ENCODE results near the gene SPTBN1.
"Not testable (repeated sequence)": the region's sequence is repeated elsewhere in the genome, so short reads cannot be mapped to it uniquely, and the experiment has no call there.

Gene SPTBN1

DNA sequence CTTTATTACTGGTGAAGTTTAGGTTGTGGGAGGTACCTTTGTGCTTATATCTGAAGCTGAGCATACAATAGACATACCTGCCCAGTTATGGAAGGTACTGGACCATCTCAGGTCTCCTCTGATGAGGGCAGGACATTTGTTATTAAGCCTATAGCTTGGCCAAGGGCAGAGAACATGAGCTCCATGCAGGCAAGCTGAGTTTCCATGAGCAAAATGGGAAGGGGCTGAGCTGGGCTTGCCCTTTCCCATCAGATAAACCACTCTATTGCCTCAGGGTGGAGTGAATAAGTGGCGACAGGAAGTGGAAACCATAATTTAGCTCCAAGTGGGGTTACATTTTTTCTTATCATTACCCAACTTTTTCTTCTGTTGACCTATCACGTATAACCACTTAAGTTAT is 227.5 kb downstream of the SPTBN1 start:
- DNase-seq: no peak

DNA sequence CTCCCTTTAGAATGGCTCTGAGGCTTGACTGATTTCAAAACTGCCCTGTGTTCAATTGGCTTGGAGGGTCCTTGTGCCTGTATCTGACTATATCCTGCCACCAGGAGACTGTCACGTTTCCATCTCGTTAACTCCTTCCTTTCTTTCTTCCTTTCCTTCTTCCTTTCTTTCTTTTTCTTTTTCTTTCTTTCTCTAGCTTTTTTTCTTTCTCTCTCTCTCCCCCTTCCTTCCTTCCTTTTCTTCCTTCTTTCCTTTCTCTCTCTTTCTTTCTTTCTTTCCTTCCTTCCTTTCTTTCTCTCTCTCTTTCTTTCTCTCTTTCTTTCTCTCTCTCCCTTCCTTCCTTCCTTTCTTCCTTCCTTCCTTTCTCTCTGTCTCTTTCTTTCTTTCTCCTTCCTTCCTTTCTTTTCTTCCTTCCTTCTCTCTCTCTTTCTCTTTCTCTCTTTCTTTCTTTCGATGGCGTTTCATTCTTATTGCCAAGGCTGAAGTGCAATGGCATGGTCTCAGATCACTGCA is 229.2 kb downstream of the SPTBN1 start:
- DNase-seq: no peak

DNA sequence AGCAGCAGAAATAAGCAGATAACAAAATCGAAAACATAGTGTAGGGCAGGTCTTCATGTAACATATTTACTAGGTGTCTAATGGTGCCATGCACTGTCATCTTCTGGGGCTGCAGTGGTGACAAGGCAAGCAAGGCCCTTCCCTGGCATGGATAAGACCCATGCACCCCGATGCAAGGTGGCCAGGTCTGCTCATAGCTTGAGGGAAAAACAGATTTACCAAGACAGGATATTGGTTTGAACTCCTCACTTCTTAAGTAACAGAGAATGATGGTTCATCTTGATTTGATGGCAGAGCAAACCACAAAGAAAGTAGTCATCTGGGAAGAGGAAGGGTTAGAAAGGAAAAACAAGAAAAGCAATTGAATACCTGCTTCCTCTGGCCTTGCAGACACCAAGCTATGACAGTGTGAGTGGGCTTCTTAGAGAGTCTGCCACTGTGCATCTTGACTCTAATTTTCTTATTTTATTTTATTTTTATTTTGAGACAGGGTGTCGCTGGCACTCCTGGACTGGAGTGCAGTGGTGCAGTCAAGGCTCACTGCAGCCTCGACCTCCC is 231.5 kb downstream of the SPTBN1 start:
- no peak for DNase-seq

DNA sequence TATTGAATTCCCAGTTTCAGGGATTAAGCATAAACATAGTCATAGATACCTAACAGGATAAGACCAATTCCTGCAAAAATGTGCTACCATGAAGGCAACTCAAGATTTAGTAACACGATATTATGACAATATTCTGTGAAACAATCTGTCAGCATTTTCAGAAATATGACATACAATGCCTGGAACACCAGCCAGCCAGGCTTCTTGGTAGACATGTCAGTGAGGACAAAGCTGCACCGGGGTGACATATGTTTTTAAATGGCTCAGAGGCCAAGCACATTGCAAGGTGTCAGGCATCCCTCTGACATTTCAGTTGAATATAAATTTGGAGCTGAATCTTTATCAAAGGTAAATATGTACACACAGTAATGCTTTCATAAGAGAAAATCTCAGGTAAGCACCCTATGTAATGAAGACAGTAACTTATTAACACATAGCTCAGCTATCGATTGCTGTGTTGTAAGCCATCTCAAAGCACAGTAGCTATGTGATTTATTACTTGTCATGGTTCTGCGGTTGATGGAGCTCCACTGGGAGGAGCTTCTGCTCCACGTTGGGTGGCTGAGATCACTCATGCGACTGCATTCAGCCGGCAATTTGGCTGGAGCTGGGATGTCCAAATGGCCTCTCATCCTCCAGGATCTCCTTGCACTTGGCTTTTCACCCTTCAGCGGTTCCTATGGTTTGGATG is 235.5 kb downstream of the SPTBN1 start:
- DNase-seq: peak; percentile 23

DNA sequence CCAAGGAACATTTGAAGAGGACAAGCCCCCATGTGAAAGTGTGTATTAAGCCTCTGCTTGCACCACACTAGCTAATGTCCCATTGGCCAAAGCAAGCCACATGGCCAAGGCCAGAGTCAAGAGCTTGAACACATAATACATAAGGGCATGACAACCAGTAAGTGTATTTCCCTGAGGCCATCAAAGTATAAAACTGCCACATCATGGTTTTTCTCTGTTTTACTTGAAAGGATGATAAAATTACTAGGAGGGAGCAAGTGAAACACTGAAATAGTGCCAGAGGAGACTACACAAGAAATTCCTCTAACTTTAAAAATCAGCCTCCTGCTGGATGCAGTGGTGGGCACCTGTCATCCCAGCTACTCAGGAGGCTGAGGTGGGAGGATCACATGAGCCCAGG is 236.4 kb downstream of the SPTBN1 start:
- no peak for DNase-seq

DNA sequence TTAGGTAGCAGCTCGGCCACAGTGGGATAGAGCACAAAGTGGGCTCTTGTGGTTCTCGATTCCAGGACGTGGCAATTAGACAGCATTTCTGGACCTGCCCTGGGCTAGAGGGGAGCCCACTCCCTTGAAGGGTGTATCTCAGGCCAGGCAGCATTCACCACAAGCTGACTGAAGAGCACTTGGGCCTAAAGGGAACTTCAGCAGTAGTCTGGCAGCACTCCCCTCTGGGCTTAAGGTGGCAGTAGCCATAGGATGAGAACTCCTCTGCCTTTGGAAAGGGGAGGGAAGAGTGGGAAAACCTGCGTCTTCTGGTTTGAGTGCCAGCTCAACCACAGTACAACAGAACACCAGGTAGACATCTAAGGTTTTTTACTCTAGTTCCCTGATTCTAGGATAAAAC is 239.3 kb downstream of the SPTBN1 start:
- DNase-seq: no peak

DNA sequence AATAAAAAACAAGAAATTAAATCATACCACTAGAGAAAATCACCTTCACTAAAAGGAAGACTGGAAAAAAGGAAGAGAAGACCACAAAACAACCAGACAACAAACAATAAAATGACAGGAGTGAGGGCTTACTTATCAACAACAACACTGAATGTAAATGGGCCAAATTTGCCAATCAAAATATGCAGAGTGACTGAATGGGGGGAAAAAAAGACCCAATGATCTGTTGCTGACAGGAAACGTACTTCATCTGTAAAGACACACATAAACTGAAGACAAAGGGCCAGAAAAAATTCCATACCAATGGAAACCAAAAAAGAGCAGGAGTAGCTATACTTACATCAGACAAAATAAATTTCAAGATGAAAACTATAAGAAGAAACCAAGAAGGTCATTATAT is 241.8 kb downstream of the SPTBN1 start:
- no peak for DNase-seq

DNA sequence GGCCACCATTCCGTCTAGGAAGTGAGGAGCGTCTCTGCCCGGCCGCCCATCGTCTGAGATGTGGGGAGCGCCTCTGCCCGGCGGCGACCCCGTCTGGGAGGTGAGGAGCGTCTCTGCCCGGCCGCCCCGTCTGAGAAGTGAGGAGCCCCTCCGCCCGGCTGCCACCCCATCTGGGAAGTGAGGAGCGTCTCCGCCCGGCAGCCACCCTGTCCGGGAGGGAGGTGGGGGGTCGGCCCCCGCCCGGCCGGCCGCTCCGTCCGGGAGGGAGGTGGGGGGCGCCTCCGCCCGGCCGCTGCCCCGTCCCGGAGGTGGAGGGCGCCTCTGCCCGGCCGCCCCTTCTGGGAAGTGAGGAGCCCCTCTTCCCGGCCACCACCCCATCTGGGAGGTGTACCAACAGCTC is 242.8 kb downstream of the SPTBN1 start:
- not testable (repeated sequence) for DNase-seq

DNA sequence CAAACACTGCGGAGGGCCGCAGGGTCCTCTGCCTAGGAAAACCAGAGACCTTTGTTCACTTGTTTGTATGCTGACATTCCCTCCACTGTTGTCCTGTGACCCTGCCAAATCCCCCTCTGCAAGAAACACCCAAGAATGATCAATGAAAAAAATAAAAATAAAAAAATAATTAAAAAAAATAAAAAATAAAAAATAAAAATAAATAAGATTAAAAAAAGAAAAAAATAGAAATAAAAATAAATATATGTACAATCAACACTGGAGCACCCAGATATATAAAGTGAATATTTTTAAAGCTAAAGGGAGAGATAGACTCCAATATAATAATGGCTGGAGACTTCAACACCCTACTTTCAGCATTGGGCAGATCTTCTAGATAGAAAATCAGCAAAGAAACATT is 243.5 kb downstream of the SPTBN1 start:
- no peak for DNase-seq

DNA sequence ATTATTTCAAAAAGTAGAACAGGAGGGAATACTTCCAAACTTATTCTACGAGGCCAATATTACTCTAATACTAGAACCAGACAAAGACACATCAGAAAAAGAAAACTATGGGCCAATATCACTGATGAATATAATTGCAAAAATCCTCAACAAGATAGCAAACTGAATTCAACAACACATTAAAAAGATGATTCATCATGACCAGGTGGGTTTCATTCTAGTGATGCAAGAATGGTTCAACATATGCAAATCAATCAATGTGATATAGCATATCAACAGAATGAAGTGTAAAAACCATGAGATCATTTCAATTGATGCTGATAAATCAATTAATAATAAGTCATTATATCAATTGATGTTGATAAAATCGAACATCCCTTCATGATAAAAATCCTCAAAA is 244.9 kb downstream of the SPTBN1 start:
- DNase-seq: no peak

DNA sequence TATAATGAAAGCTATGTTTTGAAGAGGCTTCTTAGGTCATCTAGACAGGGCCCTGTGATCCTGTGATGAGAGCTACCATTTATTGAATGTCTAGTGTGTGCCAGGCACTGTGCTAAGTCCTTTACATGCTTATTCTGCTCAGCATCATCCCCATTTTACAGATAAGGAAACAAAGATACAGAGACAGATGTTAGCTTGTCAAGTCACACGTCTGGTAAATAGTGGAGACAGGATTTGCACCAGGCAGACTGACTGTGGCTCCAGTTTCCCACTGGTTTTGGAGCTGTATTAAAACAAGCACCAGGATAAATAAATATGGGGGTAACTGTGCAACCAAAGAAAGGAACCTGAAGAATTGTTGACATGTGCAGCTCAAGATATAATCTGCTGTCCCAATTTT is 248.1 kb downstream of the SPTBN1 start:
- no peak for DNase-seq

DNA sequence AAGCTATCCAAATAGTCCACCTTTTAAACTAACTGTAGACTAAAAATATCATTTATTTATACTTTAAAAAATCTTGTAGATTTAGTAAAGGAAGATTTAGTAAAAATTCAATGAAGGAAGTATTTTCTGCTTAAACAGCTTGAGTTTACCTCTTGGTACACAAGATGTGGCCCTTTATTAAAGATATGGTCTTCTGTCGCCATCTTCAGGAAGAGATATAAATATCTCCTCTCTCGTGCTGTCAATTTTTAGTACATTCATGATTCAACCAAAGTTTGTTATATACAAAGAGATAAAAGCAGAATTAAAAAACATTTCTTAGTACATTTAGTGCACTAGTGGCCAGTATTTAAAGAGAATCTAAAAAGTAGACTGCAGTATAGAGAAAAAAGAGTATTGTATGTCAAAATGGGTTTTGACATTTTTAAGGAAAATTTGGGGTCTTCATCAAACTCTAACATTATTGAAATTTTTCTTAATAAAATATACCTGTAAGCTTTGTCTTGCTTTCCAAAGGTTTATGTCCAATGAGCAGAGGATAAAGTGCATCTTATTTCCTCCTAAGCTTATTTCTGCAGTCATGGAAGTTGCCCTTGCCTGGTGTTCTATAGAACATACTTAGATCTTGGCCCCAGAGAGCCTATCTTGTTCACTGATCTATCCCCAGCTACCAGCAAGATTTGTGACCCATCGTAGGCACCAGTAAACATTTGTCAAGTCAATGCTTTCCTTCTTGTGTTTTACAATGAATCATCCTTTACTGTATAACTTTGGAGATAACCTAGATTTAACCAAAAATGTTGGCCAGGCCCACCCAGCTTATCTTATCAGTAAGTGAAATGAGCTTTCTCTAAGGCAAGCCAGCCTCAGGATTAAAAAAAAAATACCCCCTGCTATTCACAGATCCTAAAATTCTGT is 248.8 kb downstream of the SPTBN1 start:
- peak; percentile 84 for DNase-seq

DNA sequence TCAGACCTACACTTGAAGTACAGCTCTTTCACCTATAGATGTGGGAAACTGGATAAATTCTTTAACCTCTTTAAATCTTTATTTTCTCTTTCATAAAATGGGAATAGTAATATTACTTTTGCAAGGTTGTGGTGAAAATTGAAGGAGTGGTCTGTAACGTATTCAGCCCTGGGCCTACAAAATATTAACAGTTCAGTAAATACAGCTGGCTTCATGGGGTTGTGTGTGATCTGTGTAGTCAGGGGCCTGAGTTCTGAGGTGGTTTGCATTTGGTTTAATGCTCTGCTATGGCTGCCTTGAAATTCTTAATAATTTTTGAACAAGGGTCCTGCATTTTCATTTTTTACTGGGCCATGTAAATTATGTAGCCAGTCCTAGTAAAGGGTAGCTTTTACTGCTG is 250.5 kb downstream of the SPTBN1 start:
- no peak for DNase-seq

DNA sequence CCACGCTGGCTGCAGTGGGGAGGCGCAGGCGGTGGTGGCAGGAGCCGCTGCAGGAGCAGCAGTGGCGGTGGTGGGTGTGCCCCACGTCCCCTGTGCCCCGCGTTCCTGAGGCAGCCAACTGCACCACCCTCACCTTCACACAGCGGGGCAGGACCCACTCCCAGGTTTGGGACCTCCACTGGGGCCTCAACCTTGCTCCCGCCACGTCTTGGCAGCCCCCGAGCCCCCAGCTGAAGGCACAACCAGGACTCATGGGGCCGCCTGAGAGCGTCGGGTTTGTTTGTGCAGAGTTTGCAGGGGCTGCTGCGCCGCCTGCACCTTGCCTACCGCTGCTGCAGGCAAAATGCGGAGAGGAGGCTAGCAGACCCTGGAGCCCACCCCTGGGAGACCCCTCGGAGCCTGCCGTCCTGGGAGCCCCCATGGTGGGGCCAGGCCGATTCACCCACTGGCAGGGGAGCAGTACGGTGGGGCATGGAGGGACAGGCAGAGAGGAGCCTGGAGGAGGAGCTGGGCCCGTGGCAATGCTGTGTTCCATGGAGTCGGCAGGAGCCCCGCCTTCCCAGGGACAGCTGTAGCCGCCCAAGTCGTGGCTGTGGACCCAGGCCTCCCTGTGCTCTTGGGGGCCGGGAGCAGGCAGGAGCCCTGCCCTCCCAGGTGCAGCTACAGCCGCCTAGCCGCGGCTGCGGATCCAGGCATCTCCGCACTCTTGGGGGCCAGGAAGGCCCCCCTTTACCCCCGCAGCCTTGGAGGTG is 252.6 kb downstream of the SPTBN1 start:
- peak; percentile 85 for DNase-seq

DNA sequence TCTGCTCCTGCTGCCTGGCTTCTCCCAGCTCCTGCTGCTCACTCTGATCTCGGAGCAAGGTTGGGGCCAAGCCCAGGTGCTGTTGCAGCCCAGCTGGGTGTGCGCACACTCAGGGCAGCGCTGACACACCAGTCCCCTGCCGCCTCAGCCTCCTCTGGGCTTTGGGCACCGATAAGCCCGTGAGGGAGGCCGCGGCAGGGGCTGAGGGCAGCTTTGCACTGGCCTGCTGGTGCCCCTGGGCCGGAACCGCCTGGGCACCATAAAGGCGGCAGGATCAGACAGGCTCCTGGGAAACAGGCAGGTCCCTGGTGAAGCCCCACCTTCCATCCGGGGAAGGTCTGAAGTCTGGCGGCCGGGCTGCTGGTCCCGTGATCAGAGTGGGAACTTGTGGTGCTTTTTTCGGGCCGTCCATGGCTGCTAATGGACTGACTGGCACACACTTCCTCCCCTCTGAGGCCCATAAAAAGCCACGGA is 253.2 kb downstream of the SPTBN1 start:
- peak; percentile 82 for DNase-seq

DNA sequence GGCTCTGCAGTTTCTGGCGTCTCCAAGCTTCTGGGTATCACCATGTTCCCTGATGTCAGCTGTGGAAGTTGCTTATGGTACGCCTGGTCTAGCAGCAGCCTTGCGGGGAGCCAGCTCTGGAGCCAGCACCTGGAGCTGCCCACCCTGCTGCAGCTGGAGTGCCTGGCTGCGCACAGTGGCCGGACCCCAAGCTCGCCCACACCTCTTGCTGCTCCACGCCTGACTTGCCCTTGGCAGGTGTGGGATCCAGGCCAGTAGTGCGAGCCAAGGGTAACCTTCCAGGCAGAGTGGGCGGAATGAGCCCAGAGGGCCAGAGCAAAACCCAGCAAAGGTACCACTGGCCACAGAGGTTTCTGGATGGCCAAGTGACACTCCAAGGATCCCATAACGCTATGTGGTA is 254.1 kb downstream of the SPTBN1 start:
- DNase-seq: no peak

DNA sequence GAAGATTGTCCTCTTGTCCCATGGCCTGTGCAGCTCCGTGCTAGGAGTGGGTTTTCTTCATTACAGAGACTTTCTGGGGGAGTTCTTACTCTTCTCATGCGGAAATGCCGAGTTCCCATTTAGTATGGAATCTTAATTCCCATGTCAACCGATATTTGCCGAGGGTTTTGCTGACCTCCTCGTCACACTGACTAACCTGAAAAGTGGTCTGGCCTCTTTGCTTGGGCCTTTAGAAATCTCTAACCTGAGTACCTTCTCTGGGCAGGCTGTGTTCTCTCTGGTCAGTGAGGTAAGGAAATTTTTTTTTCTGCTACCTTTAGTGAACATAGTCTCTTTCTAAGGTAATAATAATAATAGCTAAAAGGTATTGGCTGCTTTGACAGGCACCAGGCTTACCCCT is 256.4 kb downstream of the SPTBN1 start:
- DNase-seq: no peak

DNA sequence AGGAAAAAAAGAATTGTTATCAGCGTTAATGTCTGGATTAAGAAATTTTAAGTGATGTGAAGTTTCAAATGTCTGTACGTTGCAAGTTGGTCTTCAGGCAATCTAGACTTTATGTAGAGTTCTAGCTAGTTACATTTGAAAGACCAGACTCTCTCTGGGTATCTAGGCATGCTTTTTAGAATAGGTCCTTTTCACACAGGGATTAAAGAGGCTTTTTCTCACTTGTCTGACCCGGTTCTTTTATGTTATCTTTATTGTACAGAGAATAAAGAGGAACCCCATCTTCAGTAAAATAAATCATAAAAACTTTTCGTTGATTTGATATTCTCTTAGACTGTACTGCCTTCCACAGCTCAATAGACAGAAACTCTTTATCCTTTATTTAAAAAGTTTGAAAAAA is 258.9 kb downstream of the SPTBN1 start:
- no peak for DNase-seq

DNA sequence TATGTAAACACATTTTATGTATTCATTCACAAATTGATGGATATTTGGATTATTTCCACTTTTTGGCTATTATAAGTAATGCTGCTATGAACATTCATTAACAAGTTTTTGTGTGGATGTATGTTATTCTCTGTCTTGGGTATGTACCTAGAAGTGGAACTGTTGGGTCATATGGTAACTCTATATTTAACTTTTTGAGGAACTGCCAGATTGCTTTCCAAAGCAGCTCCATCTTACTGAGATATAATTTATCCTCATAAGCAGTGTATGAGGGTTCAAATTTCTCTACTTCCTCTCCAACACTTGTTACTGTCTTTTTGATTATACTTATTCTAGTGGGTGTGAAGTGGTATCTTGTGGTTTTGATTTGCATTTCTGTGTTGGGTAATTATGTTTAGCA is 260.2 kb downstream of the SPTBN1 start:
- no peak for DNase-seq

DNA sequence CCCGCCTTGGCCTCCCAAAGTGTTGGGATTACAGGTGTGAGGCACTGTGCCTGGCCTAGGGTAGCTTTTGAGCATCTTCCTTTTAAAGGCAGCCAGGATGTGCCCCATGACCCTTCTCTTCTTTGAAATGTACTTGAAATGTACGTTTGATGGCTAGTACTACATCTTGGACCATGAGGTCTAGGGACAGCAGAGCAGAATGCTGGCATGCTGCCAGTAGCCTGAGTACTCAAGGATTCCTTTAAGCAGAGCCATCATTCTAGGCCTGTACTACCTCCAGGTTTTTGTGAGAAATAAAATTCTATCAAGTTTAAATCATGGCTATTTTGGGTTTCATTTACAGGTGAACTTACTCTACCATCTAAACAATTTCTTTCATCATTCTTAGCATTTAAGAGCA is 264.4 kb downstream of the SPTBN1 start:
- peak; percentile 9 for DNase-seq

Measured in DMS53 (cell line).